ENCODE data around the gene RHBDD1.

- TF ChIP-seq CTCF (IDR thresholded peaks at IDR 0.05) = no peak
- TF ChIP-seq POLR2A (IDR thresholded peaks at IDR 0.05) = no peak
Measured at GRCh38 chr2:226969417-226970080, 133.7 kb downstream of the RHBDD1 start.

Measured in heart left ventricle (tissue), 13 donors.